ENCODE measurements around the gene RPL37A.

DNA sequence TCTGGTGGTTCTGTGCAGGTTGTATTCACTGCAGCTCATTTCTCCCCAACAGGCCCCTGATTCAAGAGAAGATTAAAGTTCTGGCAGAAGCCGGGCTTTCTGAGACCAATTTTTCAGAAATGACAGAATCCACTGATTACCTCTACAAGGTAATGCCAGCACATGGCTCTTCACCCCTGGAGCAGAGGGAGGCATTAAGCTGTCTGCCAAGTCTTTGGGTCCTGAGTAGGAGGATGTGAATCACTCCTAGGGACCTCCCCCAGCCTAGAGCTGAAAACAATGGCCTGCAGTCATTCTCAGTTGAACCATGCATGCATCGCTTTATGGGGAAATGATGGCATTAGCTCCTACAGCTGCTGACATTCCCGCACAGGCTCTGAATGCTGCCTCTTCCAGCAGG, 20.5 kb upstream of the RPL37A start:
- TF ChIP-seq, protein P1, sequence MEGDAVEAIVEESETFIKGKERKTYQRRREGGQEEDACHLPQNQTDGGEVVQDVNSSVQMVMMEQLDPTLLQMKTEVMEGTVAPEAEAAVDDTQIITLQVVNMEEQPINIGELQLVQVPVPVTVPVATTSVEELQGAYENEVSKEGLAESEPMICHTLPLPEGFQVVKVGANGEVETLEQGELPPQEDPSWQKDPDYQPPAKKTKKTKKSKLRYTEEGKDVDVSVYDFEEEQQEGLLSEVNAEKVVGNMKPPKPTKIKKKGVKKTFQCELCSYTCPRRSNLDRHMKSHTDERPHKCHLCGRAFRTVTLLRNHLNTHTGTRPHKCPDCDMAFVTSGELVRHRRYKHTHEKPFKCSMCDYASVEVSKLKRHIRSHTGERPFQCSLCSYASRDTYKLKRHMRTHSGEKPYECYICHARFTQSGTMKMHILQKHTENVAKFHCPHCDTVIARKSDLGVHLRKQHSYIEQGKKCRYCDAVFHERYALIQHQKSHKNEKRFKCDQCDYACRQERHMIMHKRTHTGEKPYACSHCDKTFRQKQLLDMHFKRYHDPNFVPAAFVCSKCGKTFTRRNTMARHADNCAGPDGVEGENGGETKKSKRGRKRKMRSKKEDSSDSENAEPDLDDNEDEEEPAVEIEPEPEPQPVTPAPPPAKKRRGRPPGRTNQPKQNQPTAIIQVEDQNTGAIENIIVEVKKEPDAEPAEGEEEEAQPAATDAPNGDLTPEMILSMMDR (IDR thresholded peaks at IDR 0.05): no peak
- no peak for TF ChIP-seq EZH2phosphoT487 (IDR thresholded peaks at IDR 0.05)
